GM04503 (cell line): ENCODE results near the gene C8A.

Experiments used
- DNase-seq: peaks from one replicate; pipeline ENCODE4 v3.0.0-alpha.2; 2012; ENCODE audit warnings: low read depth

The C8A gene

DNA sequence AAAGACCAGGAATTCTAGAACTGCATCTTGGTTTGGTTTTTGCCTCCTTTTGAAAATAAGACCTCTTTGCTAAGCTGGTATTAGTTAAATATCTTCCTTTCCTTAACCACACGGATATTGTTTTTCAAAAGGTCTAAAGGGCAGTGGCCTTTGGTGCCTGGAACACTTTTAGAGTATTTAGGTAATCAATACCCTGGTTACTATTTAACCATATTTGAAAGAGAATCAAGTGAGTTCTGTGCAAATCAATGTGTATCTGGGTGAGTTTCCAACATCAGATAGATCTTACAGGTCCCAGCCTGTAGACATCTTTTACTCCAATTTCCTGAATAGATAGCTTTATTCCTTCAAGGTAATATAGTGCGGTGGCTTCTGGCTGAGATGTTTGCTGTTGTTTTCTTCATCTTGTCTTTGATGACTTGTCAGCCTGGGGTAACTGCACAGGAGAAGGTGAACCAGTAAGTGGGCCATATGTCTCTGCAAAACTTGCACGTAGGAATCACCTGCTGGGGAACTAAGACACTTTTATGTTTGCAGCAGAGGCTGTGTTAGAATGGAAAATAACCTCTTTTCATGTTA, at the start of gene C8A:
TSS of gene C8A (plus strand) at position 277 of the 579 bp plus-strand sequence. CDS start at position 382, 105 bp downstream.
- no peak for DNase-seq

DNA sequence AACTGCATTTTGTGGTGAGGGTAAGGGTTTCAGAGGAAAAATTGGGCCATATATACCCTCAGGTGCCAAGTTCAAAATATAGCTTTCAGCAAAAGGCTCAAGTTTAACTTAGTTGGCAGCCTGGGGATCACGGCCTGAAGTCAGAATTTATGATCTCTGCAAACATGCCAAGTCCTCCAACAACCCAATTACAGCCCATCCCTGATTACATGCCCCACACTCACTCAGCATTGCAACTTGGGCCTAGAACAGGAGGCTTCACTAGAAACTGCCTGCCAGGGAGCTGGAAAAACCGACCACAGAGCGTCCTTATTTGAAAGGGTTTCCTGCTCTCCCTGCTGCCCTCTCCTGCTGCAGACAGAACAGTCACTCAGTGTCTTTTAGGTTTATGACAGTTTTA, 47.8 kb upstream of the C8A start:
- no peak for DNase-seq

DNA sequence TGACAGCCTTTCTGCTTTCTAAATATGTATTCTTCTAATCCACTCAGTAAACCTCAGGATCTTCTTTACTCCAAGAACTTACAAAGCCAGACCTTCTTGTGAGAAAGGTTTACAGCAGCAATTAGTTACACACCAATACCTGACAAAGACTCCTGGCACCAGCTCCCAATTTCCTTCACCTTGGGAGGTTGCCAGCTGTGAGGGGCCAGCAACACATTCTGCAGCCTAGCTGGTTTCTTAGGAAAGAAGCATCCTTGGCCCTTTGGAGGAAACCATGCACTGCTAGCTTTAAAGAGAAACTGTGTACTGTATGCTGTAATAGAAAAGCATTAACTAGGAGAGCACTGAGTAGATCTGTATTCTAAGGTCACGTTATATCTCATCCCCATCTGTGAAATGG, 46.2 kb upstream of the C8A start:
- DNase-seq, result no peak

DNA sequence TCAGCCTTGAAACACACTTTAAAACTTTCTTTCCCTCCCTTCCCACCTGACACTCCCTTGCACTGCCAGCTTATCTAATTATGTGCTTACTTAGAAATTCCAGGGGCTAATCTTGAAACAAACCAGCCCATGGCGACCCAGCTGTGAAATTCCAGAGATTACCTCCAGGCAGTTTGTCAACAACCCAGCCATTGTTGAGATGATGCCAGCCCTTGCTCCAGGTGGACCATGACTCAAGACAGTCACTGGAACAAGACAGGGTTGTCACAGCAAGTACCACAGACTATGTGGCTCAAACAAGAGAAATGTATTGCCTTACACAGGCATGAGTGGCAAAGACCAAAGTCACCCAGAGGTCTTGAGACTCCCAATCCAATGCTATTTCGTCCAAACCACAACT, 43.3 kb upstream of the C8A start:
- DNase-seq, result no peak

DNA sequence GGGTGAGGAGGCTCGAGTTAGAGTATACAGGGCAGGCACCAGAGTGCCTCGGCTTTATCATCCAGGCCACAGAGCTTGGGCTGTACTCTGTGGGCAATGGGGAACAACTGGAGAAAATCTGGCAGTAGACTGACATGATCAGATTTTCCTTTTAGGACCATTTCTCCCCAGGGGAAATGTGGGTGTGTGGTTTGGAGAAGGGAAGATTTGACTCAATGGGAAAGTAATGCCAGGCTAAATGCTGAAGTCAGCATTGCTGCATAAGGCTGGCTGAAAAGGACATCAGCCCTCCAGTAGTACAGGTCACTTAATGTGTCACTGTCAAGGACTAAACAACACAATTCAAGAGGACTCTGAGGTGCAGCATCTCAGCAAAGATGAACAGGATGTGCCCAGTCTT, 40.4 kb upstream of the C8A start:
- DNase-seq, result no peak

DNA sequence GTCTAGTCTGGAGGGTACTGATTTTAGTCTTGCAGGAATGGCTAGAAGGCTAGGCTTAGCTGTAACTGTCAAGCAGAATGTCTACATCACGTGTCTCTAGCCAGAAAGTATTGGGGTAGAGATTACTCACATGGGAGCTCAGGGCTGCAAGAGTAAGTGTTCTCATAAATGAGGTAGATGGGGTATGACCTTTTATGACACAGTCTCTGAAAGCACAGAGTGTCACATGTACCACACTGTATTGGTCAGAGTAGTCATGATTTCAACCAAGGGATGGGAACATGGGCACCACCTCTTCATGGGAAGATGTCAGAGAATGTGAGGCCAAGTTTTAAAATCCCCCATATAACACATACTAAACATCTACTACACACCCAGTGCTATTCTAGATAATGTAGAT, 38.3 kb upstream of the C8A start:
- no peak for DNase-seq

DNA sequence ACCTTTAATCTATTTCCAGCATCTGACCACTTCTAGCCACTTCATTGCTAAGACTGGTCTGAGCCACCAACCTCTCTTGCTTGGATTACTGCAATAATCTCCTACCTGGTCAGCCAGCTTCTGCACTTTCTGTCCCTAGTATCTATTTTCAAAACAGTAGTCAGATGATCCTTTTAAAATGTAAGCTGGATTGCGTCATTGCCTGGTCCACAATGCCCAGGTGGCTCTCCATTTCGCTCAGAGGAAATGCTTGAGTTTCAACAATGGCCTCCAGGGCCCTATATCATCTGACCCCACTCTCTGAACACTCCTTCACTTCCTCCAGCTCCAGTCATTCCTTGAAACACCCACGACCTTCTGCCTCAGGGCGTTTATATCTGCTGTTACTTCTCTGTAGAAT, 37.7 kb upstream of the C8A start:
- DNase-seq, result no peak

DNA sequence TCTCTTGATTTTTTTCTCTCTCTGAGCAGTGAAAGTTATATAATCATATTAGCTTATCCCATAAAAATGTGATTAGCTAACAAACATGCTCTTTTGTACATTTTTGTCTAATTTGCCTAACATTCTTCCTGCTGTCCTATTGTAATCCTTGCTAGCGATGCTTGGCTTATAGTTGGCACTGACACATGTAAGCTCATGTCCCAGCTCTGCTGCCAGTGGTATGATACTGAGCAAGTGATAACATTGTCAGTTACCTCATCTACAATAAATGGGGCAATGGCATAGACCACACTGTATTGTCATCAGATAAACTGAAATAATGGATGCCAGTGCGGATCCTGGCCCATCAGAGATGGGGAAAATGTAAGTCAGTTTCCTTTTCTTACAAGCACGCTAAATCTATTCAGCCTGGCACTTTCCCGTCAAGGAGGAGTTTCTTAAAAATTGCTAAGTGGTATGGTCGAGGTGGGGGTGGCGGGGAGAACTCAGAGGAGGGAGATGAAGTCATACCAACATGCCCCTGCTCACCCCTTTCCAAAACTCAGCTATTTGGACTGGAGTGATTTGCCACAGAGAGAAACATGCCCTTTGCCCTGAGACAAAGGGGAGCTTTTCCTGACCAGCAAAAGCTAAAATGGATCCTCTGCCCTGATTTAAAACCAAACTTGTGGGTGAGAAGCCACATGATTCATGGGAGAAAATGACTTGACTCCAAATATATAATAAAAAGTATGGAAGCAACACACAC, 36.7 kb upstream of the C8A start:
- DNase-seq, result no peak

DNA sequence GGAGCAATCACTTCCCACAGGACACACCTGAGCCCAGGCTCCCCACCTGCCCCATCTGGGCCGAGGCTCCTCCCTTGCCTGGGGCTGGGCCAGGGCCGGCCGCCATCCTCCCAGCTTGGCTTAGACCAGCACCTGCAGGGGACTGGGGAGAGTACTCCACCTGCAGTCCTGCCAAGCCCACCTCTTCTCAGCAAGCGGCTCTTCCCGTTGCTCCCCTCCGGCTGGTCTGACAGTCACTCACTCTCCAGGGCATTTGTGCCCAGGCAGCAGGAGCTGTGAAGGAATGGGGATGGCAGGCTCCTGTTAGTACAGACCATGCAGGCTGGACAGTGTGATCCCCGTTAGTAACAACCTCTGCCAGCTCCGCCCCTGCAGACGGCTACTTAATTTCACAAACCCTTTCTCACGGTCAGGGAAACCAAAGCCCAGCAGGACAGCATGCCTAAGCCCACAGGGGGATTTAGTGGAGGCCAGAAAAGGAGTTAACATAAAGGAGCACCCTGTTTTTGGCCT, 35.2 kb upstream of the C8A start, which contains the start of gene FYB2:
TSS of gene FYB2 (minus strand) at position 18 of the 513 bp plus-strand sequence. CDS start 114 bp downstream, outside the sequence.
- no peak for DNase-seq

DNA sequence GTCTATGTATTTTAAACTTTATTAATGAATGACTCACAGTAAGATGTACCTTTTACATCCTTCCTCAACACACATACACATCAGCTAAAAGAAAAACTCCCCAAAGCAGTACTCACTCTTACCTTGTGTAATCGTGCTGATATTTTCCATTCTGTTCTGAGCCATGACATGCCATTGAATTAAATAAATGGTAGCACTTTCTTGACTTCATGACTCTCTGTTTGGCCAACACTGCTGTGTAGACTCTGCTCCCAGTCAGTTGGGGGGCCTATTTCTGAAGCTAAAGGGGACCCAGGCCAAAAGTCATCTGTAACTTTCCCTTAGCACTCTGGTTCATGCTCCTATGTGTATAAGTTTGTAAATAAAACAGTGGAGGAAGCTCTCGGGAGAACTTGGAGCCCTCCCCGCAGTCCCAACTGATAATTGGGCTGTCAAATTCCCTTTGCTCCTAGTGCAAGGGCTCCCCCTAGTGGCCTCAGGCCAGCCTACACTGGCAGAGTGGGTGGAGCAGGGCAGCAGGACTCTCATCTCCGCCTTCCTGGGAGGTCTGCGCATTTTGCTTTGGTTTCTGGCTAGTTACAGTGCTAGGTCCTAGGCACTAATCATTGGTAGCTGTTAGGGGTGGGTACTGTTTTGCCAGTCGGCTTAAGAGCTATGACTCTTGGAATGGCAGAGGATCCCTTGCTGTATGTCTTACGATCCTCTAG, 33.7 kb upstream of the C8A start:
- no peak for DNase-seq

DNA sequence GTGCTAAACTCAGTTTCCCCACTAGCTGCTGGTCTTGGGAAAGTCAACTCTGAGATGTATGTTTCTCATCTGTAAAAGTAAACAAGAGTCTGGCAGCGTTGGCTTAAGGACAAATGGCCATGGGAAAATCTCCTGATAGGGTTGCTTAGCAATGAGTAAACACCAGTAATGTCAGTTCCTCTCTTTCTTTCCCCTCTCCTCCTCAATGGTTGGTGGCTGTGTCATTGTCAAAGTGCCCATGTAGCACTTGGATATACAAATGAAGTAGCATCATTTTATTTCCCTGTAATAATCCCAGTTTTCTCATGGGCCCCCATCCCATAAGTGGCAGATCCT, 33.2 kb upstream of the C8A start:
- no peak for DNase-seq

DNA sequence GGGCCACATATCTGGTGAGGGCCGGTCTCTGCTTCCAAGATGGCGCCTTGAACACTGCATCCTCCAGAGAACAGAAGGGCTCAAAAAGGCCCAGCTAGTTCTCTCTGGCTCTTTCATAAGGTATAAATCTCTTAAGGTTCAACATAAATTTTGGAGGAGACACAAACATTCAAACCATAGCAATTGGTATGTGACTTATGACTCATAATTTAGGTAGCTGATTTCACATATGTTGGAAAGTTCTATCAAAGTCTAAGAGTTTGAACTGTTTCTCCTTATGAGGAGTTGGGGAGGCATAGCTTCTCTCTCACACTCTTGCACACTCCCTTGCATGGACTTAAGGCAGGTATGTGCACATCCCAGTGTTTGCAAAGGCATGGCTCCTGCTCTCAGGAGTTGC, 30.3 kb upstream of the C8A start:
- no peak for DNase-seq

DNA sequence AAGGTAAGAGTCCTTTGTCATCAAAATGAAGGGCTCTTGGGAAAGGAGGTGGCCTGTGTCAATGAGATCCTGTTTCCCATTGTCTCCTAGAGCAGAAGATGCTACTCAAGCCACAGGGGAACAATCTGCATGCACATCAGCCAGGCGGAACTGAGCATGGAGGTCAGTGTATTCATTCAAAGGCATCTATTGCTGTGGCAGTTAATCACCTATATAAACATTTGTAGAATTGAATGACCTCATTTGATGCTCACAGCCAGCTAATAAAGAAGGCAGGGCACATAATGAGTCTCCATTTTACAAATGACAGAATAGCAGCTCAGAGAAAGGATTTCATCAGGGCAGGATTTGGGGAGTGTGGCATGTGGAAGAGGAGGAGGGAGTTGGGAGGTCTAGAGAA, 29.7 kb upstream of the C8A start:
- DNase-seq, result no peak

DNA sequence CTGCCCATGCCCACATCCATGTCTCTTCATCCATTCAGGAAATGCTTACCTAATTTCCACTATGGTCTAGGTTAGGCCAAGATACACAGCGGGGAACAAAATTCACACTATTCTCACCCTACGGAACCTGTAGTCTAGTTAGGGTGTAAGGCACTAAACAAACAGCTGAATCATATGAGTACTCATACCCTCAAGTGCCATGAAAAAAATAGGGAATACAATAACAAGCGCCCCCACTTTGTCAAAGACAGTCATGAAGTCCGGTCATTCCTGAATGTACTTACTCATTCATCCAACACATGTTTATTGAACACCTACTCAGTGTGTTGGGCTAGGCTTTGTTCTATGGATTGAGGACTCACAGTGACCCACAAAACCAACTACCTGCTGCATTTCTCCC, 29.2 kb upstream of the C8A start:
- DNase-seq, result no peak

DNA sequence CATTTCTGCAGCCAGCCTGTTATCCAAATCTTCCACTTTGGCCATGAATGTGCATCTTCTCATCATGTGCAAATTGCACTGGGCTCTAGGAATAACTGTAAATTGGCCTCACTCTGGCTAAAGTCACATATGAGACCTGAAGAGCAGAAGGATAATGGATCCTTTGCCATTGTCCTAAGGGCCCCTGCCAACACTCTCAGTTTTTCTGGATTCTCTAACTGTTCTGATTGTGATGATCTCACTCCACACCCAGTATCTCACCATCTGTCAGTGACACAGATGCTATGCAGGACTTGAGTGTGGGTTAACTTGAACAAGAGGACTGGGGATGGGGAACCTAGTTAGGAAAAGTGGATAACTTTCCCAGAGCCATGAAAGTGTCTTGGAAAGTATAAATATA, 26.9 kb upstream of the C8A start:
- DNase-seq, result no peak

DNA sequence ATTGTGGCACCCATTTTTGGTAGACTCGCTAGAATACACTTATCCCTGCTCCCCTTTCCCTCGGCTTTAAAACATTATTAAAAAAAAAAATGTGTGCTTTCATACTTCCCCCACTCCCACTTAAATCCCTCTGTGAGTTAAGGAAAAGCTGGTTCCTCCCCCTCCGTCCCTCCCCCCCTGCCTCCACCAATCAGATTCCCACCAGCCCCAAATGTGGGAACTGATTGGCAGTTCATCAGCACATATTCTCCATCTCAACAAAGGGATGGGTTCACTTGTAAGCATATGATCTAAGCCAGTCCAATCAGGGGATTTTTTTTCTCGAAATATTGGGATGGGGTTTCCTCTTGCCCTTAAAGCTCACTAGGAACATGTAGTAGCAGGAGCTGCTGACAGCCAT, 24.5 kb upstream of the C8A start:
- DNase-seq, result no peak

DNA sequence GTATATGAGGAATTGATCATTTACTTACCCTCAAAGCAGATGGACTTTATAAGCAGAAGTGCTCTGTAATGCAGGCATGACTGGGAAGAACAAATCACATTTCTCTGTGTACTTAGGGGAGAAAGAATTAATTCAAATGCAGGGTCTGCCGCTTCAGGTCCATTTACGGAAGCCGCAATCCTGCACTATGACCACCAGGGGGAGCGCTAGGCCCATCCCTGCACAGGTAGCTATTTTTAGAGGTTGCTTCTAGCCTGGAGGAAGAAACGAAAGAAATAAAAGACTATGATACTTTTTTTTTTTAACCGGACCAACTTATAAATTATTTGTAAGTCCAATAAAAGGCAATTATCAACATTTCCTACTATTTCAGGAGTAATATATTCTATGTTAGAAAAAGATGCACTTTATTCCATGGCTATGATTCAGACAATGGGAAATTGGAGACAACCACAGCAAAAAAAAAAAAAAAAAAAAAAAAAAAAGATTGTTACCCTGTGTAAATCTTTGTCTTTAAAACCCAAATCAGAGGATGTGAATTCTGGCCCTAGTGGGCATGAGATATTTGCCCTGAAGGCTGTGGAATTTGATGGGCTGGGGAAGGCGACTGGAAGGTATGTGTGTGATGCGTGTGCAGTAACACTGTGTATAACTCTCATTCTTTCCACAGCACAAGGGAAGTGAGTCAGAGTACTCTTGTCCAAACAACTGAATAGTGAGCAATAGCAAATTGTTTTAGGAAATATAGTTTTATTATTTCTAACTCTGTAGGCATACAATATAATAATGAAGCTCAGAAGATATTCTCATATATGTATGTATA, 22.5 kb upstream of the C8A start:
- DNase-seq, result peak; percentile 88

DNA sequence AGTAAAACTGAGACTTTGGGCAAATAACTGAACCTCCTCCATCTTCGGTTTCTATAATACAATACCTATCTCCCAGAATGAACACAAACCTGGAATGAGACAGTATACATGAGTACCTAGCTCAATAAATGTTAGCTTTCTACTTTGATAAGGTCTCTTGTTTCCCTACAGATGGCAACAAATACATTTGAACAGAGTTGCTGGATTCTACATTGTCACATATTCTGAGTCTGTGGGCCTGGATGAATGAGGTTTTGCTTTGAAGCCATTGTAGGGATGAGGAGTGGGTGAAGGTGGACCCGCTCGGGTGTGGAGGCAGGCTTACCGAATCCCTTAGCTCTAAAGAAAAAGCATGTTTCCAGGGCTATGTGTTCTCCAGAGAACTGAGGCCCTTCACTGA, 21.5 kb upstream of the C8A start:
- DNase-seq, result no peak

DNA sequence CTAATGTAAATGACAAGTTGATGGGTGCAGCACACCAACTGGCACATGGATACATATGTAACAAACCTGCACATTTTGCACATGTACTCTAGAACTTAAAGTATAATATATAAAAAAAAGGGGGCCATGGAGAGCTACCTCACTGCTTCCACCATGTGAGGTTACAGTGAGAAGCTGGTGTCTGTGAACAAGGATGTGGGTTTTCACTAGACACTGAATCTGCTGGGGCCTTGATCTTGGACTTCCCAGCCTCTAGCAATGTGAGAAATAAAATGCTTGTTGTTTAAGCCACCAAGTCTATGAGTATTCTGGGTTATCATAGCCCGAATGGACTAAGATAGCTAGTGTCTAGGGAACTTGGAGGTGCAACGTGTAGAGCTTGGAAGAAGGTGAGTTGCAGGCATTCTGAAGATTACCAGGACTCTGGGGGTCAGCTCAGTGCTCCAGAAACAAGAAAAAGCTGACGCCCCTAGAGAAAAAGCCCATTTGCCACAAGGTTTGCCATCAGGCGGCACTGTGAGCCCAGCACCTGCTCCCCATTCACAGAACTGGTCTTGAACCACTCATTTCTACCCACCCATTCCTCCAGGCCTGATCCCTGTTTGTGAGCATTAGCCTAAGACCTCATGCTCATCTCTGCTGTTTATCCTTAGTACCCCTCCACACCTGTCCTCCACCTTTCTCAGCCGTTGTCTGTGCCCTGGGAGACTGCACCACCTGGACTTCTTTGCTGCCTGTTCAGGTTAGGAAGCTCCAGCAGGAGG, 20.3 kb upstream of the C8A start:
- no peak for DNase-seq

DNA sequence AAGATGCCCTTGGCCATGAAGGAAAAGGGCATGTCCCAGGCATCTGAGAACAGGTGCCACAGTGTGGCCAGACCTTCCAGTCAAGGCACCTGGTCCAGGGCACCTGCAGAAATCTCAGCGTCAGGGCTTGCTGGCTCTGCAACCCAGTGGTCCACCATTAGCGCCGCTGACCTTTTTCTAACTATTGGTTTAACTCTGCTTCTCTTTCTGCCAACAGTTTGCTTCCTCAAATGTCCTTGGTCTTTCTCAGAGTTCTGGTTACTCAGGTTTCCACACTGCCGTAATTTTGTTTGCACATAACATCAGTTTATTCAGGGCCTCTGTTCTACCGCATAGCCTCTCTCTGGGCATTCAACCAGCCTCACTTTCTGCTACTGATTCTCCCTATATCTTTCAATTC, 18.9 kb upstream of the C8A start:
- no peak for DNase-seq

DNA sequence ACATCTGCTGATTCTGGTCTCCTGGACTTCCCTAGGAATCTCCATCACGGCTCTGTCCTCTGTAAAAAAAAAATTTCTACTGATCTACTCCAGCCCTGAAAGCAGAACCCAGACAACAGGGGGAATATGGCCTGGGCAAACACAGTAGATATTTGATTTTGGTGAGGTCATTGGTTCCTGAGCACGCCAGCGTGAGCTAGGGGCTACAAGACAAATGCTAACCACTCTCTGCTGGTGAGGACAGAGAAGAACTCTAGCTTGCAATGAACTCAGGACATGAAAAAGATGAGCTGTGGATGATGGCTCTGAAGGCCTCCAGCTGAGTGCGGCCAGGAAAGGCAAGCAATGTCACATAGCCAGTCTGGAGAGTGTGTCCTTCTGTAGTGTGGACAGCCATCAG, 18.2 kb upstream of the C8A start:
- no peak for DNase-seq
